Kidney (tissue), 14 donors: ENCODE measurements around the gene LAMC1. TPM values are rescaled to one million over a fixed set of nuclear protein-coding genes. Genes with fewer than 3 reads are reported as not detected.

Experiments used
- DNase-seq, 5 donors: peaks; one replicate each; pipeline ENCODE4 v3.0.0-alpha.2; 2013 to 2020
- FAIRE-seq: peaks from 2 replicates; lab custom pipeline; 2012; peaks lifted over from hg19 to GRCh38; lab: Jason Lieb, UNC
- H3K27ac ChIP-seq, 2 donors: one replicate each; pipeline ENCODE4 v1.7.0; 2013; ENCODE audit warnings: low read depth in 2 of 2, low read length in 2 of 2, inconsistent platforms in 1 of 2
- H3K27me3 ChIP-seq: one replicate; pipeline ENCODE4 v1.7.1; 2013; ENCODE audit warnings: low read length, inconsistent platforms; ENCODE audit not compliant: control insufficient read depth, insufficient read depth
- H3K36me3 ChIP-seq, 3 donors: one replicate each; pipeline versions ENCODE4 v1.7.0 to v1.7.1; 2013; ENCODE audit warnings: low read length in 3 of 3, control low read depth in 1 of 3, inconsistent platforms in 1 of 3; ENCODE audit not compliant: insufficient read depth in 3 of 3, control insufficient read depth in 2 of 3
- H3K4me1 ChIP-seq, 3 donors: one replicate each; pipeline versions ENCODE4 v1.7.0 to v1.7.1; 2013; ENCODE audit warnings: low read length in 3 of 3, inconsistent platforms in 1 of 3, low read depth in 1 of 3; ENCODE audit not compliant: control insufficient read depth in 2 of 3, insufficient read depth in 2 of 3
- H3K4me3 ChIP-seq, 3 donors: one replicate each; pipeline versions ENCODE4 v1.7.0 to v1.8.1; 2013; ENCODE audit warnings: low read length in 3 of 3, control low read depth in 1 of 3, inconsistent platforms in 1 of 3
- H3K9ac ChIP-seq, 3 donors: one replicate each; pipeline versions ENCODE4 v1.7.0 to v1.7.1; 2013; ENCODE audit warnings: low read length in 3 of 3, control low read depth in 1 of 3, inconsistent platforms in 1 of 3
- H3K9me3 ChIP-seq, 3 donors: one replicate each; pipeline versions ENCODE4 v1.7.0 to v1.7.1; 2013; ENCODE audit warnings: low read length in 3 of 3, control low read depth in 1 of 3, inconsistent platforms in 1 of 3; ENCODE audit not compliant: control insufficient read depth in 2 of 3, insufficient read depth in 1 of 3
- CTCF ChIP-seq: IDR thresholded peaks from 3 replicates; pipeline ENCODE4 v1.5.1; 2012; ENCODE audit warnings: mild to moderate bottlenecking, moderate library complexity, borderline replicate concordance; ENCODE audit not compliant: insufficient read depth; ENCODE audit errors: extremely low read depth
- intact Hi-C: fragments of 100-400 bp; cut with DNase I; formaldehyde crosslinking; loops from one replicate; pipeline ENCODE4 v1.11.1; 2022
- polyA plus RNA-seq: library from polyadenylated mRNA; stranded (reverse); fragments of 350-450 nt; fragmentation: Illumina TruSeq; extraction: RNeasy Lipid Tissue Mini Kit (QIAGEN cat#74804); gene quantifications from one replicate; pipeline ENCODE4 v1.2.3, GENCODE V29; 2014; ENCODE audit warnings: low read depth, low replicate concordance; ENCODE audit not compliant: insufficient read depth
- total RNA-seq: library from RNA; stranded (reverse); fragmentation: NEBNext Ultra II Directional; extraction: Animal tissue kit (Norgen Biotek cat#: 25700); gene quantifications from one replicate; pipeline ENCODE4 v1.2.1, GENCODE V29; 2021
- donor health status: control.
- donor health status: control.
- donor health status: control.
- donor health status: control.
- donor health status: control.
- donor health status: DM: yes; HTN: yes; CAD: no.
- donor health status: Normal renal cell carcinoma (clear cell type).

Gene LAMC1
- total and polyA plus RNA-seq, 2 donors from 2014 or later, result 21.1 to 140 TPM

- DNase-seq, result no peak
These were observed 103.3 kb downstream of the LAMC1 start for GRCh38 chr1:183126528-183126927.

GRCh38 chr1:183129921-183130690, 106.9 kb downstream of the LAMC1 start:
- no peaks in the 10 kb centered on the region for H3K4me1 ChIP-seq
- no peaks in the 10 kb centered on the region for H3K9me3 ChIP-seq
- no peak overlapping the region for H3K4me3 ChIP-seq
- no peak for TF ChIP-seq CTCF
- H3K36me3 ChIP-seq, result peaks cover 13 to 53% (median 26%) of the 10 kb centered on the region in 3 donors
- intact Hi-C loops, result no loop called here
- no peak overlapping the region for H3K27ac ChIP-seq
- no peaks in the 10 kb centered on the region for H3K27me3 ChIP-seq
- FAIRE-seq (no peak), DNase-seq (no peak)
- H3K9ac ChIP-seq, result no peak overlapping the region

More at GRCh38 chr1:183126528-183126927, 103.3 kb downstream of the LAMC1 start:
- H3K9ac ChIP-seq, result no peak overlapping the region
- H3K4me1 ChIP-seq, result no peaks in the 10 kb centered on the region
- H3K36me3 ChIP-seq, result peaks cover 22 to 61% (median 39%) of the 10 kb centered on the region in 3 donors
- H3K4me3 ChIP-seq, result no peak overlapping the region
- H3K27ac ChIP-seq, result no peak overlapping the region
- no peak for TF ChIP-seq CTCF
- H3K9me3 ChIP-seq, result no peaks in the 10 kb centered on the region
- H3K27me3 ChIP-seq, result no peaks in the 10 kb centered on the region
- intact Hi-C loops, result no loop called here
- FAIRE-seq, result no peak

- H3K9ac ChIP-seq, result no peak overlapping the region
- H3K27me3 ChIP-seq, result no peaks in the 10 kb centered on the region
- DNase-seq, result no peak
- H3K27ac ChIP-seq, result no peak overlapping the region
- no peak for FAIRE-seq
- TF ChIP-seq CTCF, result no peak
- intact Hi-C loops, result no loop called here
- no peaks in the 10 kb centered on the region for H3K4me1 ChIP-seq
- no peak overlapping the region for H3K4me3 ChIP-seq
- peaks cover 11 to 56% (median 23%) of the 10 kb centered on the region in 3 donors for H3K36me3 ChIP-seq
- H3K9me3 ChIP-seq, result no peaks in the 10 kb centered on the region
These were observed 107.9 kb downstream of the LAMC1 start for GRCh38 chr1:183131166-183131565.
